Measurements from ENCODE around the gene DEFB131B. TPM values are rescaled to one million over a fixed set of nuclear protein-coding genes. Genes with fewer than 3 reads are reported as not detected.
"Not testable (repeated sequence)": the region's sequence is repeated elsewhere in the genome, so short reads cannot be mapped to it uniquely, and the experiment has no call there.

The DEFB131B gene
- total RNA-seq, 4 donors from 2014 or later, result not detected

DNA sequence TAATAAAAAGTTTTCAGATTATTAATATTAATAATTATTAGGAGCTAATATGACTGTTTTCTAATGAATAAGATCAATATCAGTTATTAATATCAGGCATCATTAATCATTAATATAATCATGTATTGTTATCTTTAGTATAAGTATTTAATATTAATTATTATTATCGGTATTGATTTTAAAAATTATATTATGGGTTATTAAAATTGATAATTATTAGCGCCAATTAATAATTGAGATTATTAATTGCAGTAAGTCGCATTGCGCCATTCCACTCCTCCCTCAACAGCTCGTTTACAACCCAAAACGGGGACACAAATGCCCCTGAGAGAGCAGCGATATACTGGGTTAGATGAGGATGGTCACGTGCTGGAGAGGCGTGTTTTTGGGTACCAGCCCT, 30.0 kb downstream of the DEFB131B start:
- TF ChIP-seq EP300 (IDR thresholded peaks at IDR 0.05) (no peak), POLR2A (IDR thresholded peaks at IDR 0.05) (no peak), POLR2AphosphoS5 (IDR thresholded peaks at IDR 0.05) (no peak)
- TF ChIP-seq, protein P1, sequence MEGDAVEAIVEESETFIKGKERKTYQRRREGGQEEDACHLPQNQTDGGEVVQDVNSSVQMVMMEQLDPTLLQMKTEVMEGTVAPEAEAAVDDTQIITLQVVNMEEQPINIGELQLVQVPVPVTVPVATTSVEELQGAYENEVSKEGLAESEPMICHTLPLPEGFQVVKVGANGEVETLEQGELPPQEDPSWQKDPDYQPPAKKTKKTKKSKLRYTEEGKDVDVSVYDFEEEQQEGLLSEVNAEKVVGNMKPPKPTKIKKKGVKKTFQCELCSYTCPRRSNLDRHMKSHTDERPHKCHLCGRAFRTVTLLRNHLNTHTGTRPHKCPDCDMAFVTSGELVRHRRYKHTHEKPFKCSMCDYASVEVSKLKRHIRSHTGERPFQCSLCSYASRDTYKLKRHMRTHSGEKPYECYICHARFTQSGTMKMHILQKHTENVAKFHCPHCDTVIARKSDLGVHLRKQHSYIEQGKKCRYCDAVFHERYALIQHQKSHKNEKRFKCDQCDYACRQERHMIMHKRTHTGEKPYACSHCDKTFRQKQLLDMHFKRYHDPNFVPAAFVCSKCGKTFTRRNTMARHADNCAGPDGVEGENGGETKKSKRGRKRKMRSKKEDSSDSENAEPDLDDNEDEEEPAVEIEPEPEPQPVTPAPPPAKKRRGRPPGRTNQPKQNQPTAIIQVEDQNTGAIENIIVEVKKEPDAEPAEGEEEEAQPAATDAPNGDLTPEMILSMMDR (IDR thresholded peaks at IDR 0.05), result no peak

DNA sequence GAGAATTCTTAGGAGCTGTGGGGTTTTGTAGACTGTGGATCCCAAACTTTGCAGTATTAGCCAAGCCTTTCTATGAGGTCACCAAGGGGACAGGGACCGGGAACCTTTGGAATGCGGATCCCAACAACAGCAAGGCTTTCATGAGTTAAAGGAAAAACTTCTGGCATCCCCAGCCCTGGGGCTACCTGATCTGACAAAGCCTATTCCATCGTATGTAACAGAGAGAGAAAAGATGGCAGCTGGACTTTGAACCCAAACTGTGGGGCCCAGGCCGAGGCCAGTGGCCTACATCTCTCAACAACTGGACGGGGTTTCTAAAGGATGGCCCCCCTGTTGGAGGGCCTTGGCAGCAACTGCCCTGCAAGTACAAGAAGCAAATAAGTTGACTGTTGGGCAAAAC, 32.5 kb downstream of the DEFB131B start:
- H3K36me3 ChIP-seq, result peaks cover 0 to 62% of the 10 kb centered on the region in 2 donors
- H3K4me3 ChIP-seq, result not testable (repeated sequence)
- WGBS, 2 donors (ENCODE audit: low coverage in 1 of 2), result 75% methylated on average over 2 to 5 of the region's 5 CpGs

More for the DNA sequence above, 30.0 kb downstream of the DEFB131B start:
- peaks cover 0 to 53% of the 10 kb centered on the region in 2 donors for H3K36me3 ChIP-seq
- H3K9me3 ChIP-seq, result no peaks in the 10 kb centered on the region
- 82 to 87% methylated on average over 7 to 9 of the region's 9 CpGs for WGBS, 2 donors (ENCODE audit: low coverage in 1 of 2)
- no peak overlapping the region for H3K27ac ChIP-seq
- H3K27me3 ChIP-seq, result no peaks in the 10 kb centered on the region
- no peaks in the 10 kb centered on the region for H3K4me1 ChIP-seq
- no peak overlapping the region for H3K4me3 ChIP-seq
- ATAC-seq, result no peak

DNA sequence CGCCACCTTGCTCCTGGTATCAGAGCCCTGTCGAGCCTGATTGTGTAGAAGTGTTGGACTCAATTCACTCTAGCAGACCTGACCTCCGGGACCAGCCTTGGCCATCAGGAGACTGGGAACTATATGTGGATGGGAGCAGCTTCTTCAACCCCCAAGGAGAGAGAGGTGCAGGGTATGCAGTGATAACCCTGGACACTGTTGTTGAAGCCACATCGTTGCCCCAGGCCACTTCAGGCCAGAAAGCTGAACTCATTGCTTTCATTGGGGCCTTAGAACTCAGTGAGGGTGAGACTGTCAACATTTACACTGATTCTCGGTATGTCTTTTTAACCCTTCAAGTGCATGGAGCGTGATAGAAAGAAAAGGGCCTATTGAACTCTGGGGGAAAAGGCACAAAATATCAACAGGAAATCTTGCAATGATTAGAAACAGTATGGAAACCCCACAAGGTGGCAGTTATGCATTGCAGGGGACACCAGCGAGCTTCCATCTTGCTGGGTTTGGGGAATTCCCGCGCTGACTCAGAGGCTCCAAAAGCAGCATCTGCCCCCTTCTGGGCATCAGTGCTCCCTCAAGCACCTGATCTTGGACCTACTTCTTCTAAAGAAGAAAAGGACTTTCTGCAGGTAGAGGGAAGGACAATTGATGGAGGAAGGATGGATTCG, 33.2 kb downstream of the DEFB131B start:
- not testable (repeated sequence) for ATAC-seq, H3K27ac ChIP-seq, H3K4me3 ChIP-seq, H3K4me1 ChIP-seq, H3K9me3 ChIP-seq, H3K27me3 ChIP-seq
- 72 to 89% methylated on average over 3 to 5 of the region's 10 CpGs for WGBS, 2 donors (ENCODE audit: low coverage in 1 of 2)
- peaks cover 0 to 69% of the 10 kb centered on the region in 2 donors for H3K36me3 ChIP-seq

More for the DNA sequence above, 32.5 kb downstream of the DEFB131B start:
- H3K27me3 ChIP-seq, H3K9me3 ChIP-seq, H3K27ac ChIP-seq, ATAC-seq, H3K4me1 ChIP-seq: not testable (repeated sequence)

DNA sequence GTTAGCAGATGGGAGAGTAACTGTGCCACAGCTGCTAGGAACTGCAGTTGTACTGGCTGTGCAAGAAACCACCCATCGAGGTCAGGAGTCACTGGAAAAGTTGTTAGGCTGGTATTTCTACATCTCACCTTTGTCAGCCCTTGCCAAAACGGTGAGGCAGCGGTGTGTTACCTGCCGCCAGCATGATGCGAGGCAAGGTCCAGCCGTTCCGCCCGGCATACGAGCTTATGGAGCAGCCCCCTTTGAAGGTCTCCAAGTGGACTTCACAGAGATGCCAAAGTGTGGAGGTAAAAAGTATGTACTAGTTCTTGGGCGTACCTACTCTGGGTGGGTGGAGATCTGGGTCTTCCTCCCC, 33.7 kb downstream of the DEFB131B start:
- not testable (repeated sequence) for H3K4me3 ChIP-seq, H3K4me1 ChIP-seq, H3K27ac ChIP-seq, H3K27me3 ChIP-seq, ATAC-seq, H3K9me3 ChIP-seq
- WGBS, 2 donors (ENCODE audit: low coverage in 1 of 2), result 60 to 71% methylated on average over 1 of the region's 10 CpGs
- H3K36me3 ChIP-seq, result peaks cover 0 to 70% of the 10 kb centered on the region in 2 donors

DNA sequence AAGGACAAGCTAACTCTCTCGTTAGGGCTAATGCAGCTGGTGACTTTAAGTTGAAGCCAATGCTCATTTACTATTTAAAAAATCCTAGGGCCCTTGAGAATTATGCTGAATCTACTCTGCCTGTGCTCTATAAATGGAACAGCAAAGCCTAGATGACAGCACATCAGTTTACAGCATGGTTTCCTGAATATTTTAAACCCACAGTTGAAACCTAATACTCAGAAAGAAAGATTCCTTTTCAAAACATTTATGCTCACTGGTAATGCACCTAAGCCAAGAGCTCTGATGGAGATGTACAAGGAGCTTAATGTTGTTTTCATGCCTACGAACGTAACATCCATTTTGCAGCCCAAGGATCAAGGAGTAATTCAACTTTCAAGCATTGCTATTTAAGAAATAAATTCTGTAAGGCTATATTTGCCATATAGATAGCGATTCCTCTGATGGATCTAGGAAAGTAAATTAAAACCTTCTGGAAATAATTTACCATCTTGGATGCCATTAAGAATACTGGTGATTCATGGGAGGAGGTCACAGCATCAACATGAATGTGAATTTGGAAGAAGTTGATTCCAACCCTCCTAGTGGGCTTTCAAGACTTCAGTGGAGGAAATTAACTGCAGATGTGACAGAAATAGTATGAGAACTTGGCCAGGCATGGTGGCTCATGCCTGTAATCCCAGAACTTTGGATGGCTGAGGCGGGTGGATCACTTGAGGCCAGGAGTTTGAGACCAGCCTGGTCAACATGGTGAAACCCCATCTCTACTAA, 35.7 kb downstream of the DEFB131B start:
- Histone ChIP-seq H3K4me1 (no peaks in the 10 kb centered on the region), H3K27ac (no peak overlapping the region), H3K27me3 (no peaks in the 10 kb centered on the region), H3K4me3 (no peak overlapping the region), H3K36me3 (peaks cover 0 to 83% of the 10 kb centered on the region in 2 donors), H3K9me3 (no peaks in the 10 kb centered on the region)
- ATAC-seq, result no peak
- WGBS, 2 donors (ENCODE audit: low coverage in 1 of 2), result 85 to 92% methylated on average over 4 to 5 of the region's 5 CpGs
- TF ChIP-seq, protein P1 (IDR thresholded peaks at IDR 0.05), result no peak
- no peak for TF ChIP-seq EP300 (IDR thresholded peaks at IDR 0.05)
- TF ChIP-seq POLR2A (IDR thresholded peaks at IDR 0.05), result no peak
- TF ChIP-seq POLR2AphosphoS5 (IDR thresholded peaks at IDR 0.05), result no peak

DNA sequence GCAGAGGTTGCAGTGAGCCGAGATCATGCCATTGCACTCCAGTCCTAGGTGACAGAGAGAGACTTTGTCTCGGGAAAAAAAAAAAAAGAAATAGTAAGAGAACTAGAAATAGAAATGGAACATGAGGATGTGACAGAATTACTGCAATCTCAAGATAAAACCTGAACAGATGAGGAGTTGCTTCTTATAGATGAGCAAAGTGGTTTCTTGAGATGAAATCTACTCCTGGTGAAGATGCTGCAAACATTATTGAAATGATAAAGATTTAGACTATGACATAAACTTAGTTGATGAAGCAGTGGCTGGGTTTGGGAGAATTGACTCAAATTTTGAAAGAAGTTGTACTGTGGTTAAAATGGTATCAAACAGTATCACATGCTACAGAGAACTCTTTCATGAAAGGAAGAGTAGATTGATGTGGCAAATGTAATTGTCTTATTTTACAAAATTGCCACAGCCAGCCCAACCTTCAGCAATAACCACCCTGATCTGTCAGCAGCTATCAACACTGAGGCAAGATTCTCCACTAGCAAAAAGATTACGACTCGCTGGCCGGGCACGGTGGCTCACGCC, 36.5 kb downstream of the DEFB131B start:
- no peak overlapping the region for H3K27ac ChIP-seq
- WGBS, 2 donors (ENCODE audit: low coverage in 1 of 2), result 87 to 97% methylated on average over 2 to 6 of the region's 7 CpGs
- no peaks in the 10 kb centered on the region for H3K9me3 ChIP-seq
- no peaks in the 10 kb centered on the region for H3K4me1 ChIP-seq
- no peak overlapping the region for H3K4me3 ChIP-seq
- H3K36me3 ChIP-seq, result peaks cover 0 to 84% of the 10 kb centered on the region in 2 donors
- no peaks in the 10 kb centered on the region for H3K27me3 ChIP-seq
- ATAC-seq, result no peak
- TF ChIP-seq, protein P1 (IDR thresholded peaks at IDR 0.05), result no peak
- TF ChIP-seq POLR2A (IDR thresholded peaks at IDR 0.05), result no peak
- TF ChIP-seq POLR2AphosphoS5 (IDR thresholded peaks at IDR 0.05), result no peak
- no peak for TF ChIP-seq EP300 (IDR thresholded peaks at IDR 0.05)
